Non-pigmented ciliary epithelial cell (primary cell): ENCODE measurements around the gene RPL41.
"Not testable (repeated sequence)": the region's sequence is repeated elsewhere in the genome, so short reads cannot be mapped to it uniquely, and the experiment has no call there.

ENCODE experiments used
- DNase-seq: peaks from one replicate; pipeline ENCODE4 v3.0.0-alpha.2; 2010; ENCODE audit warnings: low read depth

RPL41 gene

DNA sequence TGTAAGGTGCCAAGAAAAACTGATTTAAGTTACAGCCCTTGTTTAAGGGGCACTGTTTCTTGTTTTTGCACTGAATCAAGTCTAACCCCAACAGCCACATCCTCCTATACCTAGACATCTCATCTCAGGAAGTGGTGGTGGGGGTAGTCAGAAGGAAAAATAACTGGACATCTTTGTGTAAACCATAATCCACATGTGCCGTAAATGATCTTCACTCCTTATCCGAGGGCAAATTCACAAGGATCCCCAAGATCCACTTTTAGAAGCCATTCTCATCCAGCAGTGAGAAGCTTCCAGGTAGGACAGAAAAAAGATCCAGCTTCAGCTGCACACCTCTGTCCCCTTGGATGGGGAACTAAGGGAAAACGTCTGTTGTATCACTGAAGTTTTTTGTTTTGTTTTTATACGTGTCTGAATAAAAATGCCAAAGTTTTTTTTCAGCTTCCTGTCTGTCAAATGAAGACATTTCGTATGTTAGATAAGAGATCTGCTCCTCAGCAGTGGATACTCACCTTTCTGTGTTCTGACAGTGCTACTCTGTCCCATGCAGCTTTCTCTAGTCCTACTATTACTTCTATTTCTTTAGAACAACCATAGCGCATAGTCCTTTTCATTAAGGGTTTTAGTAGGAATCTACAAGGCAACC is 13.2 kb upstream of the RPL41 start:
- no peak for DNase-seq

GRCh38 chr12:56103823-56104108 is 12.7 kb upstream of the RPL41 start:
- no peak for DNase-seq

DNA sequence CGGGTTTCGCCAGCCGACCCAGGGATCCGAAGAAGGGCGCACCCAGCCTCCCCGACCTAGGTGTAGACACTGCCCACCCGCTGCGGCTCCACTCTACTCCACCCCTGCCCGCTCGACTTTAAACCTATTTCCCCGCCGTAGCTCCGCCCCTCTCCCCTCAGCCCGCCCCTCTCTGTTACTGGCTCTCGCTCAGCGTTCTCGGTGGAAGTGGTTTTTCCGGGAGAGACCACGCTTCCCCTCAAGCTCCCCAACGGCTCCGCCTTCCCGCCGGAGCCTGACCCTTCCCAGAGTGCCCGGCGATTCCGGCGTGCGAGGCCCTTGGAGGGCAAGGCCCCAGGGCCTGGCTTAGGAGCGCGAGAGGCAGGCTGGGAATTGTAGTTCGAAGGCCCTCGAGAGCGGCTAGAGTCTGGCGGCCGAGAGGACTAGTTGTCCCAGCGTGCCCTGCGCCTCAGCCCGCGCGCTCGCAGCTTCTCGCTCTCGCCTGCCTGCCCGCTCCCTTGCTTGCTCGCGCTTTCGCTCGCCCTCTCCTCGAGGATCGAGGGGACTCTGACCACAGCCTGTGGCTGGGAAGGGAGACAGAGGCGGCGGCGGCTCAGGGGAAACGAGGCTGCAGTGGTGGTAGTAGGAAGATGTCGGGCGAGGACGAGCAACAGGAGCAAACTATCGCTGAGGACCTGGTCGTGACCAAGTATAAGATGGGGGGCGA is 12.2 kb upstream of the RPL41 start, which contains the start of gene PA2G4:
Gene PA2G4 (plus strand): TSS at position 451 of the 706 bp plus-strand sequence. CDS start 179 bp downstream, at position 630.
- peak; percentile 92 for DNase-seq

GRCh38 chr12:56104815-56105608 is 11.4 kb upstream of the RPL41 start:
- DNase-seq = no peak

DNA sequence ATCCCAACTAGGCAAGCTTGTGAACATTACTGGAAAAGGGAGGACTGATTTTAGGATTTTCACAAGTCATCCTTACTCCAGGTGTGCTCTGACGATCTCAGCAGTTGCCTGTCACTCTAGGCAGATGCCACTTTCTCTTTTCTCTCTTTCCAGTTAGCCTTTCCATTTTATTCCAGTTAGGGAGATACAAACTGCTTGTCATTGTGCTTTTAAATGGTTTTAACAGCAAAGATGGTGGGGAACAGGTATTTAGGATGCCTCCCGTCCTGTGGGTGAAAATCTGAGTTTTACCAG is 10.9 kb upstream of the RPL41 start:
- no peak for DNase-seq

DNA sequence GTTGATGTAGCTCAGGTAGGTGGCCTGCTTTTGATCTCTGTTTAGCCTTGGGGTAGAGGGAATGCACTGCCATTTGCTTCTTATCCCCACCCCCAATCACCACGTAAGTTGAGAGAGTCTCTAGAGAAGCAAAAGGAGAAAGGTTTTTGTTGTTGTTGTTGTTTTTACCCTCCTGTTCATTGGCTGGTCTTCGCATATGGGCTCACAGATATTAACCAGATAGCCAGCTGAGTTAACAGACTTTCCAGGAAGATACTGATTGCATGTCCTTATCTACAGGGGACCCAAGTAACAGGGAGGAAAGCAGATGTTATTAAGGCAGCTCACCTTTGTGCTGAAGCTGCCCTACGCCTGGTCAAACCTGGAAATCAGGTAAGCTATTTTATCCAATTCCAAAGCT is 9.2 kb upstream of the RPL41 start:
- no peak for DNase-seq

DNA sequence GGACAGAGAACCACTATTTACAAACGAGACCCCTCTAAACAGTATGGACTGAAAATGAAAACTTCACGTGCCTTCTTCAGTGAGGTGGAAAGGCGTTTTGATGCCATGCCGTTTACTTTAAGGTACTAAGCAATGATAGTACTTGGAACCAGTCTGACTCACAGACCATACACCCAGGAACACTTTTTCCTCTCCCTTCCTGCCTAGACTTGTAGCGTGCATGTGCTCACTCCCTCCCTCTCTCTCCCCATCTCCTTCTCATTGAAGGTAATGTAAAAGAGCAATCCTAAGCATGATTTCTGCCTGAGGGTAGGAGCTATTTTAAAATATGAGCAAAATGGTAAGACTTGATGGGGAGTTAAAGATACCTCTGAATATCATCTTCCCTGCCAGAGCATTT is 5.9 kb upstream of the RPL41 start:
- no peak for DNase-seq

DNA sequence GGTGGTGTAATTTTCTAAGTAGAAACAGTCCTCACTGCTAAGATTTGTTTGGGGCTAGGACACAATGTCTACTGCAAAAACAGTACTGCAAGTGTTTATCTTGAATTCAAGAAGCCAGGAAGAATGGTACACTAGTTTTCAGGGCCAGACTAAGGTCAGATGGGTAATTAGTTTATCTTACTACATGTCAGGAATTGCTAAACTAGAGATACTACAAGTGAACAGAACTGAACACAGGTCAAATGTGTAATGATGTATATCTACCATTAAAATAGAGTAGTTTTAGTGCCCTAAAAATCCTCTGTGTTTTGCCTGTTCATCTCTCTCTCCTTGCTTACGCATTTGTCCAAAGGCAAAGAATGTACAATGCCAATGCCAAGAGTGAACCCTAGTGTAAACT is 2.3 kb upstream of the RPL41 start:
- DNase-seq = no peak

DNA sequence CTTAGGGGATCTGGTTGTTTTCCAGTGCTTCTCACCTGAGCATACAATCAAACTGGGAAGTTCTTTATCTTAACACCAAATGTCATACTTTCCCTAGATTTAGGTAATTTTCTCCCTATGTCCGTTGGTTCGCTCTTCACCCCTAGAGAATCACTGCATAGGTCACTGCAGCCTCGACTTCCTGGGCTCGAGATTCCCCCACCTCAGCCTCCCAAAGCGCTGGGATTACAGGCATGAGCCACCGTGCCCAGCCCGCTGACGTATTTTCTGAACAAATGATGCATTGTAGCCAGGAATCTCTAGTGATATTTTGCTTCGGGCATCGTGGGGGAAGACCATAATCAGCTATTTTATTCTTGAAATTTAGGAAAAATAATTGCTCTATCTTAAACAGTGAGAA is 1.1 kb upstream of the RPL41 start:
- no peak for DNase-seq

GRCh38 chr12:56117082-56117706 is 761 bp downstream of the RPL41 start:
- not testable (repeated sequence) for DNase-seq

GRCh38 chr12:56117778-56118687 is 1.6 kb downstream of the RPL41 start, which contains the start of gene ZC3H10:
ZC3H10 (plus strand) TSS chr12:56118266; CDS start chr12:56120563, 2,297 bp downstream.
- peak; percentile 97 for DNase-seq

GRCh38 chr12:56118688-56119357 is 2.4 kb downstream of the RPL41 start:
- no peak for DNase-seq

GRCh38 chr12:56119361-56119796 is 2.9 kb downstream of the RPL41 start:
- DNase-seq = peak; percentile 82

DNA sequence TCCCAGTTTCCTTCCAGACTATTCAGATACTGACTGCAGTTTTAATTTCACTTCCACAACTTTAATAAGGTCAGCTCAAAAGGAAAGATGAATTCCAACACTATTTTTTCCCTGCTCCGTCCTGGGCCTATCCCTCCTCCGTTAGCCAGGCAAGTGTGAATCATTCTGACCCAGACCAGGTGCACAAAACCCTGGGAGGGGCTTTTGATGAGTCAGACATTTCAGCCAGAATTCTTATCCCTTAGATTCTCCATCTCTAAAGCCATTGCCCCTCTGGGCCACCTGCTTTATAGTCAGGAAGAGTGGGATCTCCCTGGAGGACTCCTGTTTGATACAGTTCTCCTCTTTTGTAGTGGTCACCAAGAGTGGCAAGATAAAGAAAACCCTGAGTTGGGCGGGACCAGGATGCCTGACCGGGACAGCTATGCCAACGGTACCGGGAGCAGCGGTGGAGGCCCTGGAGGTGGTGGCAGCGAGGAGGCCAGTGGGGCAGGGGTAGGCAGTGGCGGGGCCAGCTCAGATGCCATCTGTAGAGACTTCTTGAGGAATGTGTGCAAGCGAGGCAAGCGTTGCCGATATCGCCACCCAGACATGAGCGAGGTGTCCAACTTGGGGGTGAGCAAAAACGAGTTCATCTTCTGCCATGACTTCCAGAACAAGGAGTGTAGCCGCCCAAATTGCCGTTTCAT is 3.9 kb downstream of the RPL41 start:
- no peak for DNase-seq

DNA sequence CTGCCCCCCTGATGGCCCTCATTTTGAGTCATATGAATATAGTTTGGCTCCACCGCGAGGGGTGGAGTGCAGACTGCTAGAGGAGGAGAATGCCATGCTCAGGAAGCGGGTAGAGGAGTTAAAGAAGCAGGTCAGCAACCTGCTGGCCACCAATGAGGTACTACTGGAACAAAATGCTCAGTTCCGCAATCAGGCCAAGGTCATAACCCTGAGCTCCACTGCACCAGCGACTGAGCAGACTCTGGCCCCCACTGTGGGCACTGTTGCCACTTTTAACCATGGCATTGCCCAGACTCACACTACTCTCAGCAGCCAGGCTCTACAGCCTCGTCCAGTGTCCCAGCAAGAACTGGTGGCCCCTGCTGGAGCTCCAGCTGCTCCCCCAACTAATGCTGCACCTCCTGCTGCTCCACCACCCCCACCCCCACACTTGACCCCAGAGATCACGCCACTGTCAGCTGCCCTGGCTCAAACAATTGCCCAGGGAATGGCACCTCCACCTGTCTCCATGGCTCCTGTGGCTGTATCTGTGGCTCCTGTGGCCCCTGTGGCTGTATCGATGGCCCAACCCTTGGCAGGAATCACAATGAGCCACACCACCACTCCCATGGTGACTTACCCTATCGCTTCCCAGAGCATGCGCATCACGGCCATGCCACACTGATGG is 4.9 kb downstream of the RPL41 start:
- no peak for DNase-seq

DNA sequence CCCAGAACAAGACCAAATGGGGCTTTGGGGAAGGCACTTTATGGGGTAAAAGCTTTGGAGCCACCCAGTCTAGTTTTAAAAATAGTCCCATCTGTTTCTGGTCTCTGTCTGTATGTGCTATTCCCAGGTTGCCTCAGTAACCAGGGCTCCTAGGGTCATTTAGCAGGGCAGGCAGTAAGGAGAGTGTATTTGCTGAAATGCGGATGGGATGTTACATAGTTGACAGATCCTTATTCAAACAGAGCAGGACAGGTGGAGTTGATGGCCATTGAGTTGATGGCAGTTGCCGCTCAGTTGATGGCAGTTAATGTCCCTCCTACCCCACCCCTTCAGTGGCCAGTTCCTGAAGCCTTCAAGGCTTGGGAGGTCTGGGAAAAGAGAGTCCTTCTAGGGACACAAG is 6.2 kb downstream of the RPL41 start:
- DNase-seq = no peak

DNA sequence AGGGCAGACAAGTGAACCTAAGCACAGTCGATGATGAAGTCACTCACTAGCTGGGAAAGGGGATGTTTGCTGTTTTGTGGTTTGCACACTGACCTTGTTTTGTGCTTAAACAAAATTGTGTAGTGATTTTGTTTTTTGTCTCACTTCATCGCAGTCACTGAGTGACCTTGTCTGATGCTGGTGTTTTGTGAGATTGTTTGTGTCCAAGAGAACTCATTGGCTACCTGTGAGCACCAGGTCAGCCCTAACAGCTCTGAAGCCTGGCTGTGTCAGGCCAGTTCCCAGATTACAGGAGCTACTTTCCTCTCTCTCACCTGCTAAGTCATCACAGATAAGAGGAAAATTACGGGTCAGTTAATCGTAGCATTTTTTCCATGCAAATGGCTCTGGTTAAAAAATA is 7.7 kb downstream of the RPL41 start:
- DNase-seq = no peak

DNA sequence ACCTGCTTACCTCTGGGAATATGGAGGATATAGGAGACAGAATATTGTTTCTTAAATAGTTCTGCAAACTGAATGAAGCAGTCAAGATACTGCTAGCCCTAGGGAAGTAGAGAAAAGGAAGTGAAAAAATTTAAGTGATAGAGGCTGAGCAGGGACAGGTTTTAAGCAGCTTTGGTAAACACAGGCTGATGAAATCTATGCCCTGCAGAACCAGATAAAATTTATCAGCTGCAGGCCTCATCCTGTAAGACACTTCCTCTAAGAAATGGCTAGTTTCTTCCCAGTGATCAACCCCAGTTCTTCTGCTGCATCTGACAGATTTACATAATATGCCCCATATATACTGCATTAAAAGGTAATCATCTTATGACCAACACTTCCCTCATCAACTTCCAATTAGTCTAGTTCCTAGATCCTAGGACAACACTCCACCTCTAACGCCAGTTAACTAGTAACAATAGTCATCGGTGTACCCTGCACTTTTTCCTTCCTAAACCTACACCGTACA is 10.4 kb downstream of the RPL41 start:
- no peak for DNase-seq

DNA sequence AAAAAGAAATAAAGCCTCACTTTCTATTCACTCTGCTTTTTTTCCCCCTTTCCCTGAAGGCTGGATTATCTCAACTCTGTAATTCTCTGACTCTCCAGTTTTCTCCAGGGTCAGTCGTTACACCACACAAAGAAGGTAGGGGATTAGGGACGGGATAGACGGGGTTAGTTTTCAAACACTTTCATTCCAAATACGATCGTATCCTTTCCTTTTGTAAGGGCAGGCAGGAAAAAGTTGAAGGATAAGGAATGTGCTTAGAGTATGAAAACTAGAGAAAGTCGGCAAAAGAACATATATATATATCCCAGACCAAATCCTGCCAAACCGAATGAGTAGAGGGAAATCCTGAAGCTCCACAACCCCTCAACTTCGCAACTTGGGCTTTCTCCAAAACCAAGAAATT is 11.1 kb downstream of the RPL41 start:
- no peak for DNase-seq
